ENCODE measurements around the gene CTIF.

The CTIF gene

GRCh38 chr18:48813833-48814489 is 275.1 kb downstream of the CTIF start:
- H3K4me1 ChIP-seq: no peaks in the 10 kb centered on the region
- H3K36me3 ChIP-seq: no peaks in the 10 kb centered on the region
- H3K27me3 ChIP-seq: no peaks in the 10 kb centered on the region
- TF ChIP-seq CTCF (IDR thresholded peaks at IDR 0.05; ENCODE audit: low read depth, low read length): no peak
- DNase-seq: no peak
- no peaks in the 10 kb centered on the region for H3K9me3 ChIP-seq
- no peak overlapping the region for H3K4me3 ChIP-seq (ENCODE audit: low read depth, low read length)

GRCh38 chr18:48814490-48815178 is 275.8 kb downstream of the CTIF start:
- no peak for TF ChIP-seq CTCF (IDR thresholded peaks at IDR 0.05; ENCODE audit: low read depth, low read length)
- DNase-seq: no peak
- H3K27me3 ChIP-seq: no peaks in the 10 kb centered on the region
- no peak overlapping the region for H3K4me3 ChIP-seq (ENCODE audit: low read depth, low read length)
- H3K36me3 ChIP-seq: no peaks in the 10 kb centered on the region
- no peaks in the 10 kb centered on the region for H3K9me3 ChIP-seq
- no peaks in the 10 kb centered on the region for H3K4me1 ChIP-seq

DNA sequence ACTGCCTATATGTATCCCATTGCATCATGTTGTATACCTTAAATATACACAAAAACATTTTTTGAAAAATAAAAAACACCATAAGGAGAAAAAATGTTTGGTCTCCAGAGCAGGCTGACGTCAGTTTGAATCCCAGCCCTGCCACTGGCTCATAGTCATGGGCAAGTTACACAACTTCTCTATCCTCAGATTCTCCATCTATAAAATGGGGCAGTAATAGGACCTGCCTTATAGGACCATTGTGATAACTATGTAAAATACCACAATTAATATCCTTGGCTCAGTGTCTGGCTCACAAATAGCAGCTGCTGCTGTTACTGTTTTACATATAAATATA is 276.3 kb downstream of the CTIF start:
- Histone ChIP-seq H3K9me3 (no peaks in the 10 kb centered on the region), H3K4me1 (no peaks in the 10 kb centered on the region), H3K27me3 (no peaks in the 10 kb centered on the region), H3K36me3 (no peaks in the 10 kb centered on the region), H3K4me3 (ENCODE audit: low read depth, low read length) (no peak overlapping the region)
- DNase-seq: no peak
- no peak for TF ChIP-seq CTCF (IDR thresholded peaks at IDR 0.05; ENCODE audit: low read depth, low read length)

- TF ChIP-seq CTCF (IDR thresholded peaks at IDR 0.05; ENCODE audit: low read depth, low read length): no peak
- H3K4me3 ChIP-seq (ENCODE audit: low read depth, low read length): no peak overlapping the region
- DNase-seq: no peak
- no peaks in the 10 kb centered on the region for H3K9me3 ChIP-seq
- no peaks in the 10 kb centered on the region for H3K36me3 ChIP-seq
- H3K4me1 ChIP-seq: no peaks in the 10 kb centered on the region
- no peaks in the 10 kb centered on the region for H3K27me3 ChIP-seq
Measured at GRCh38 chr18:48815581-48816324, 276.9 kb downstream of the CTIF start.

DNA sequence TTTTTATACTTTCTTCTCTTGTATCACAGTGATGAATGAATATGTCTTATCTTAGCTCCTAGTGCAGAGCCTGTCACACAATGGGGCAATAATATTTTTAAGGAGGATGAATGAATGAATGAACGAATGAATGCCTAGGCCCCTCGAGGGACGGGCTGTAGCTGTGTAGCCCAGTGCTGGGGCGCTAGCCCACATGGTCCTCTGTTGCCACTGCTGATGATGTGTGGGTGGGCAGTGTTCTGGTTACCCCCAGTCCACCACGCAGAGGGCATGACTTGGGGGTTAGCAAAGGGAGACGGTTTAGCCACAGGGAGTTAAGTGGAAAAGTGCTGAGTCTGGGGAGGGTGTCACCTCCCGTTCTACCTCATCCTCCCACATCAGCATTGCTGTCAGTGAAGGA is 277.7 kb downstream of the CTIF start:
- Histone ChIP-seq H3K4me3 (ENCODE audit: low read depth, low read length) (no peak overlapping the region), H3K4me1 (no peaks in the 10 kb centered on the region)

More for the DNA sequence above, 277.7 kb downstream of the CTIF start:
- H3K27me3 ChIP-seq: no peaks in the 10 kb centered on the region
- H3K36me3 ChIP-seq: no peaks in the 10 kb centered on the region; the same call in 1 of the 2 replicates
- no peaks in the 10 kb centered on the region for H3K9me3 ChIP-seq
- DNase-seq: no peak
- no peak for TF ChIP-seq CTCF (IDR thresholded peaks at IDR 0.05; ENCODE audit: low read depth, low read length)

All from BE2C (cell line).